ENCODE measurements around the gene TOMT. TPM values are rescaled to one million over a fixed set of nuclear protein-coding genes. Genes with fewer than 3 reads are reported as not detected.

Gene TOMT
- total RNA-seq, 4 donors from 2014 or later, result not detected

- ATAC-seq, result no peak
- no CpG with 5 or more reads among the region's 3 CpGs for WGBS, 2 donors (ENCODE audit: low coverage in 1 of 2)
- H3K4me1 ChIP-seq, result peaks cover 0 to 47% (median 24%) of the 10 kb centered on the region in 3 donors
- TF ChIP-seq EP300 (IDR thresholded peaks at IDR 0.05), result no peak
- no peak for TF ChIP-seq POLR2AphosphoS5 (IDR thresholded peaks at IDR 0.05)
- TF ChIP-seq CTCF (IDR thresholded peaks at IDR 0.05), result no peak
- TF ChIP-seq POLR2A (IDR thresholded peaks at IDR 0.05), result no peak
- no peak overlapping the region for H3K4me3 ChIP-seq
- peaks cover 2 to 67% of the 10 kb centered on the region in 2 donors for H3K36me3 ChIP-seq
- H3K27ac ChIP-seq, result no peak overlapping the region
- no peaks in the 10 kb centered on the region for H3K9me3 ChIP-seq
- no peaks in the 10 kb centered on the region for H3K27me3 ChIP-seq
Measured at GRCh38 chr11:72098741-72099140, 7.0 kb upstream of the TOMT start.

GRCh38 chr11:72100009-72100408 is 5.7 kb upstream of the TOMT start:
- no peak overlapping the region for H3K27ac ChIP-seq
- H3K27me3 ChIP-seq, result no peaks in the 10 kb centered on the region
- H3K4me3 ChIP-seq, result no peak overlapping the region
- ATAC-seq, result no peak
- peaks cover 0 to 52% (median 24%) of the 10 kb centered on the region in 3 donors for H3K4me1 ChIP-seq
- TF ChIP-seq EP300 (IDR thresholded peaks at IDR 0.05) (no peak), POLR2A (IDR thresholded peaks at IDR 0.05) (no peak), POLR2AphosphoS5 (IDR thresholded peaks at IDR 0.05) (no peak), CTCF (IDR thresholded peaks at IDR 0.05) (no peak)
- no peaks in the 10 kb centered on the region for H3K9me3 ChIP-seq
- peaks cover 2 to 55% of the 10 kb centered on the region in 2 donors for H3K36me3 ChIP-seq
- 57 to 83% methylated on average over 1 to 3 of the region's 3 CpGs for WGBS, 2 donors (ENCODE audit: low coverage in 1 of 2)

- no peak for ATAC-seq
- H3K27me3 ChIP-seq, result no peaks in the 10 kb centered on the region
- peaks cover 0 to 52% (median 24%) of the 10 kb centered on the region in 3 donors for H3K4me1 ChIP-seq
- 86% methylated on average over 1 of the region's 1 CpG; no CpG with 5 or more reads in 1 of the 2 donors for WGBS, 2 donors (ENCODE audit: low coverage in 1 of 2)
- no peak overlapping the region for H3K4me3 ChIP-seq
- H3K36me3 ChIP-seq, result peaks cover 2 to 50% of the 10 kb centered on the region in 2 donors
- H3K27ac ChIP-seq, result peak overlapping the region in 1 of 4 donors; percentile 10
- no peaks in the 10 kb centered on the region for H3K9me3 ChIP-seq
- no peak for TF ChIP-seq EP300 (IDR thresholded peaks at IDR 0.05)
- TF ChIP-seq CTCF (IDR thresholded peaks at IDR 0.05), result no peak
- TF ChIP-seq POLR2AphosphoS5 (IDR thresholded peaks at IDR 0.05), result no peak
- TF ChIP-seq POLR2A (IDR thresholded peaks at IDR 0.05), result no peak
Measured at GRCh38 chr11:72100462-72100861, 5.3 kb upstream of the TOMT start.

- H3K36me3 ChIP-seq, result peaks cover 2 to 33% of the 10 kb centered on the region in 2 donors
- 38 to 40% methylated on average over 3 to 4 of the region's 4 CpGs for WGBS, 2 donors (ENCODE audit: low coverage in 1 of 2)
- no peak for ATAC-seq
- TF ChIP-seq CTCF (IDR thresholded peaks at IDR 0.05) (no peak), EP300 (IDR thresholded peaks at IDR 0.05) (no peak), POLR2AphosphoS5 (IDR thresholded peaks at IDR 0.05) (no peak), POLR2A (IDR thresholded peaks at IDR 0.05) (no peak)
- peak overlapping the region; percentile 60 to 71 for H3K4me3 ChIP-seq
- no peaks in the 10 kb centered on the region for H3K9me3 ChIP-seq
- peaks cover 0 to 52% (median 24%) of the 10 kb centered on the region in 3 donors for H3K4me1 ChIP-seq
- H3K27me3 ChIP-seq, result no peaks in the 10 kb centered on the region
- peak overlapping the region; percentile 72 to 97 (median 93) for H3K27ac ChIP-seq
Measured at GRCh38 chr11:72102162-72102561, 3.6 kb upstream of the TOMT start.

DNA sequence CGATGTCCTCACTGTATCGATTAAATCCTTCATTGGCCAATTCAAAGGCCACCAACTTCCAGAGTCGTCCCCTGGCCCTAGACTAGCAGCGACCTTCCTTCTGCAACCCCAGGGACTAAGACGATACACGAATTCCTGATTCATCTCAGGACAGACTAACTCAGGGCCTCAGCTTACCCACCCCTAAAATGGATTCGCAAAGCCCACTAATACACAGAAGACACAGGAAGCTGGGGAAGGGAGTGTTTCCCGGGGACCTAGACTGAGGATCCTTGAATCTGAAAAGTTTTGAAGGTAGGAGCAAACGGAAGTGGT is 3.1 kb upstream of the TOMT start:
- WGBS, 2 donors (ENCODE audit: low coverage in 1 of 2), result 2 to 6% methylated on average over 5 to 6 of the region's 9 CpGs
- no peaks in the 10 kb centered on the region for H3K27me3 ChIP-seq
- H3K4me3 ChIP-seq, result peak overlapping the region; percentile 60 to 71
- TF ChIP-seq POLR2AphosphoS5 (IDR thresholded peaks at IDR 0.05) (no peak), POLR2A (IDR thresholded peaks at IDR 0.05) (no peak), EP300 (IDR thresholded peaks at IDR 0.05) (no peak), CTCF (IDR thresholded peaks at IDR 0.05) (no peak)
- peak; percentile 1 for ATAC-seq
- H3K36me3 ChIP-seq, result peaks cover under 1 to 33% of the 10 kb centered on the region in 2 donors
- H3K27ac ChIP-seq, result peak overlapping the region; percentile 72 to 97 (median 93)
- H3K4me1 ChIP-seq, result peaks cover 0 to 52% (median 24%) of the 10 kb centered on the region in 3 donors
- no peaks in the 10 kb centered on the region for H3K9me3 ChIP-seq
